PC-3 (cell line): ENCODE results near the gene ADGRL3. TPM values are rescaled to one million over a fixed set of nuclear protein-coding genes. Genes with fewer than 3 reads are reported as not detected.

Experiments
- ATAC-seq: fragments of 200-7000 bp; cut with Tn5 transposase; 2 replicates; pipeline ENCODE4 v1.9.1; 2020; ENCODE audit warnings: mild to moderate bottlenecking, moderate library complexity
- BruUV-seq: library from RNA; stranded (reverse); fragments of 400-500 nt; replicated peaks from 2 replicates; lab custom pipeline; 2021; lab: Mats Ljungman, UMichigan
- CTCF ChIA-PET: fragments of 300-600 bp; sonication (Branson Sonifier 250); formaldehyde crosslinking; loops from one replicate; lab custom pipeline; 2022; ENCODE audit warnings: antibody characterized with exemption; lab: Charles Lee
- POLR2A ChIA-PET: fragments of 300-600 bp; sonication (Branson Sonifier 250); formaldehyde crosslinking; loops from one replicate; lab custom pipeline; 2022; ENCODE audit warnings: antibody characterized with exemption; ENCODE audit not compliant: unreplicated experiment; lab: Charles Lee
- DNase-seq: peaks from one replicate; pipeline ENCODE4 v3.0.0-alpha.2; 2015
- H2AFZ ChIP-seq: fragments of 300-600 bp; sonication (generic); 2 replicates; pipeline ENCODE4 v1.6.0; 2016; ENCODE audit warnings: antibody characterized with exemption, low read length
- H3F3A ChIP-seq: fragments of 300-600 bp; sonication (generic); one replicate; pipeline ENCODE4 v1.6.0; 2017; ENCODE audit warnings: antibody characterized with exemption, low read length, control low read depth, mild to moderate bottlenecking; ENCODE audit not compliant: unreplicated experiment
- H3K27ac ChIP-seq: fragments of 300-600 bp; sonication (generic); 2 replicates; pipeline ENCODE4 v1.5.1; 2016; ENCODE audit warnings: mild to moderate bottlenecking, low read length
- H3K27me3 ChIP-seq: fragments of 300-600 bp; sonication (generic); 2 replicates; pipeline ENCODE4 v1.6.1; 2016; ENCODE audit warnings: low read length, mixed read lengths
- H3K36me3 ChIP-seq: fragments of 300-600 bp; sonication (generic); 2 replicates; pipeline ENCODE4 v1.6.1; 2016; ENCODE audit warnings: low read depth, mixed run types, low read length, mixed read lengths
- H3K4me1 ChIP-seq: fragments of 300-600 bp; sonication (generic); 2 replicates; pipeline ENCODE4 v1.5.1; 2016; ENCODE audit warnings: low read length; ENCODE audit not compliant: insufficient read depth
- H3K4me2 ChIP-seq: fragments of 300-600 bp; sonication (generic); 2 replicates; pipeline ENCODE4 v1.6.0; 2016; ENCODE audit warnings: low read length
- H3K4me3 ChIP-seq: fragments of 300-600 bp; sonication (generic); 2 replicates; pipeline ENCODE4 v1.5.1; 2016; ENCODE audit warnings: mild to moderate bottlenecking, low read length, mixed read lengths
- H3K79me2 ChIP-seq: fragments of 300-600 bp; sonication (generic); 2 replicates; pipeline ENCODE4 v1.6.1; 2017; ENCODE audit warnings: low read length, mixed read lengths
- H3K9ac ChIP-seq: fragments of 300-600 bp; sonication (generic); 2 replicates; pipeline ENCODE4 v1.6.0; 2016; ENCODE audit warnings: mild to moderate bottlenecking, low read length
- H3K9me2 ChIP-seq: fragments of 300-600 bp; sonication (generic); replicated peaks from 2 replicates; pipeline ENCODE4 v1.6.1; 2016; ENCODE audit warnings: mixed run types, low read length, mixed read lengths
- H3K9me3 ChIP-seq: fragments of 300-600 bp; sonication (generic); 2 replicates; pipeline ENCODE4 v1.6.1; 2016; ENCODE audit warnings: low read length, mixed read lengths
- H4K20me1 ChIP-seq: fragments of 300-600 bp; sonication (generic); 2 replicates; pipeline ENCODE4 v1.6.1; 2016; ENCODE audit warnings: low read length, mixed read lengths
- CTCF ChIP-seq: fragments of 300-600 bp; sonication (generic); conservative IDR thresholded peaks from 2 replicates; pipeline ENCODE4 v1.5.1; 2017; ENCODE audit warnings: antibody characterized with exemption, low read depth, mild to moderate bottlenecking, low read length
- EZH2 ChIP-seq: fragments of 300-600 bp; sonication (generic); IDR thresholded peaks from one replicate; pipeline ENCODE4 v1.6.1; 2017; ENCODE audit warnings: antibody characterized with exemption, mild to moderate bottlenecking, low read length; ENCODE audit not compliant: unreplicated experiment
- EZH2phosphoT487 ChIP-seq: fragments of 300-600 bp; sonication (generic); IDR thresholded peaks from 2 replicates; pipeline ENCODE4 v1.6.1; 2018; ENCODE audit warnings: mild to moderate bottlenecking, antibody characterized with exemption, low read length, borderline replicate concordance
- intact Hi-C: fragments of 100-400 bp; cut with micrococcal nuclease; formaldehyde crosslinking; loops from 2 replicates; pipeline ENCODE4 v1.9.0; 2023
- total RNA-seq: library from RNA; depleted of rRNA; stranded (reverse); fragments of >200 nt; gene quantifications from 2 replicates; pipeline ENCODE4 v1.2.3, GENCODE V29; 2014

The ADGRL3 gene
- total RNA-seq, 1 experiment from 2014 or later, result 0.66 TPM

GRCh38 chr4:61202638-61203435, 2.7 kb downstream of the ADGRL3 start:
- no peaks in the 10 kb centered on the region for H3K79me2 ChIP-seq
- no peak for TF ChIP-seq EZH2
- no peak for TF ChIP-seq CTCF
- no peak for TF ChIP-seq EZH2phosphoT487
- H3K4me2 ChIP-seq, result peak overlapping the region; percentile 90
- no peak overlapping the region for H3K27ac ChIP-seq
- H2AFZ ChIP-seq, result peak overlapping the region; percentile 80
- H3K36me3 ChIP-seq, result no peaks in the 10 kb centered on the region
- intact Hi-C loops, result loop anchor here (2.0 to 5.0 kb wide), 3 partner anchors 40 to 259 kb away; no protein-coding TSS in a partner anchor
- ATAC-seq (peak; percentile 77), DNase-seq (peak; percentile 72)
- H3K27me3 ChIP-seq, result peaks cover 20% of the 10 kb centered on the region
- CTCF ChIA-PET, result no interaction called here
- H3K9me3 ChIP-seq, result no peaks in the 10 kb centered on the region
- POLR2A ChIA-PET, result no interaction called here
- no peak overlapping the region for H3K9ac ChIP-seq
- no peaks in the 10 kb centered on the region for H3K9me2 ChIP-seq
- no peaks in the 10 kb centered on the region for H4K20me1 ChIP-seq
- peaks cover 26% of the 10 kb centered on the region for H3K4me1 ChIP-seq
- H3K4me3 ChIP-seq, result peak overlapping the region; percentile 65
- BruUV-seq, result no TSS peak
- H3F3A ChIP-seq, result no peaks in the 10 kb centered on the region

- no peak overlapping the region for H3K27ac ChIP-seq
- H4K20me1 ChIP-seq, result no peaks in the 10 kb centered on the region
- H3K4me1 ChIP-seq, result peaks cover 26% of the 10 kb centered on the region
- ChIA-PET POLR2A (no interaction called here), CTCF (no interaction called here)
- no TSS peak for BruUV-seq
- H2AFZ ChIP-seq, result peak overlapping the region; percentile 80
- H3K4me2 ChIP-seq, result peak overlapping the region; percentile 90
- peaks cover 20% of the 10 kb centered on the region for H3K27me3 ChIP-seq
- H3K79me2 ChIP-seq, result no peaks in the 10 kb centered on the region
- peak overlapping the region; percentile 65 for H3K4me3 ChIP-seq
- H3F3A ChIP-seq, result no peaks in the 10 kb centered on the region
- ATAC-seq (no peak), DNase-seq (no peak)
- intact Hi-C loops, result loop anchor here (2.0 to 5.0 kb wide), 3 partner anchors 39 to 259 kb away; no protein-coding TSS in a partner anchor
- TF ChIP-seq EZH2phosphoT487 (no peak), EZH2 (no peak), CTCF (no peak)
- no peaks in the 10 kb centered on the region for H3K36me3 ChIP-seq
- no peaks in the 10 kb centered on the region for H3K9me2 ChIP-seq
- H3K9me3 ChIP-seq, result no peaks in the 10 kb centered on the region
- no peak overlapping the region for H3K9ac ChIP-seq
These were observed 3.3 kb downstream of the ADGRL3 start for GRCh38 chr4:61203436-61203790.
